Vein endothelial cell (primary cell): ENCODE results near the gene CPNE6. TPM values are rescaled to one million over a fixed set of nuclear protein-coding genes. Genes with fewer than 3 reads are reported as not detected.

Experiments
- total RNA-seq: library from RNA; depleted of rRNA; stranded (reverse); fragments of >200 nt; gene quantifications from 2 replicates; pipeline ENCODE4 v1.2.3, GENCODE V29; 2012

CPNE6 gene
- not detected in 2 replicates for total RNA-seq

DNA sequence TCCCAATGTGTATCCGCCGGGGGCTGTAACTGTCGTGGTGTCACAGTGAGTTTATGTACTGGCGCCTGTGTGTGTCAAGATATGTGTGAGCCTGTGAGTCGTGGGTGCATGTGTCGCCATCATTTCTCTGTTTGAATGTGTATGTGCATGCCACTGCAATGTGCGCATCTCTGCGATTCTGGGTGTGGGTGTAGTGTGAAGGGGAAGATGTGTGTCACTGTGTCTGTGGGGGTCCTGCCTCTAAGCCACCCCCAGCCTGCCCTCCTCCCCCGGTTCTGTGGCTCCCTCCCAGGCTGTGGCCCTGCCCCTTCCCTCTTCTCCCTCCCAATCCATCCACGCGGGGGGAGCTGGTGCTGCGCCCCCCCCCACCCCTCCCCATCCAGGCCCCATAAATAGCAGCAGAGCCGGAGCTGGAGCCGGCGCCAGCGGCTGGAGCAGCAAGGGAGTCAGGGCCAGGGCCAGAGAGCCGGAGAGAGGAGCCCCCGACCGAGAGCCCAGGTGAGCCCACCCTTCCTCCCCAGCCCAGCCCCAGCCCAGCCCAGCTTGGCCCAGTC lies at the start of gene CPNE6:
Gene CPNE6, plus strand, starts transcription at position 419 of the 554 bp plus-strand sequence. CDS start 1,375 bp downstream, outside the sequence.

DNA sequence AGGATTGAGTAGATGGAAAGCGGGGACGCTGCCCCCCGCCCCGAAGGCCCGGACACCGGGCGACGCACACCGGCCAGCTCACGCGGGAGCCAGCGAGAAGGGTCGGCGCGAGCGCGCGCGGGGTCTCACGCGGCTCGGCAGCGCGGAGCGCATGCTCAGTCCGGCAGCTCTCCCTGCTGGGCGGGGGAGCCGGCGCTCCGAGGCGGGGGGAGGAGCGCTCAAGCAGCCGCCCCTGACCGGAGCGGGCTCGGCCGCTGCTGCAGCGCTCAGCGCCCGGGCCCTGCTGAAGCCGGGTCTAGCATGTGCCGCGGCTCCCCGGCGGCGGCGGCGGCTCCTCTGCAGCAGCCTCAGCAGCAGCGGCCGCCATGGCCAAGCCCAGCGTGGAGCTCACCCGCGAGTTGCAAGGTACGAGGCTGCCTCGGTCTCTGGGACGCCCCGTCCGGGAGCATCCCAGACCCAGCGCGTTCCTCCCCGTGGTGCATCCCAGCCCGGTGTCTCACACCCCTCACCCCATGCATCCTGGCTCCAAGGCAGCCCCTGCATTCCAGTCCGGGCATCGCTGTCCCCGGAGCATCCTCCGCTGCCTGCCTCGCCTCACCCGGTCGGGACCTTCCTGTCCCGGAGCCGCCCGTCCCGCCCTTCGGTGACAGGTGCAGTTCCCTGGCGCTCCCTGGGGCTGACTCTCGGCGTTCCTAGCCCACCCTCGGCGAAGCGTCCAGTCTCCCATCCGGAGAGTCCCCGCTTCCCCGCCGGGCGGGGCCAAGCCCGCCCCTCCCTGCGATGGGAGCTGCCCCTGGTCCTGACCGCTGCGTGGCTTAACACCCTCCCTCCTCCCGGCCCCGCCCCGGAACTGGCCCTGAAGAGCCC lies 19.3 kb upstream of the CPNE6 start, which contains the start of gene CARMIL3:
Gene CARMIL3, plus strand, starts transcription at position 221 of the 867 bp plus-strand sequence. Its CDS starts 145 bp downstream, at position 366.

DNA sequence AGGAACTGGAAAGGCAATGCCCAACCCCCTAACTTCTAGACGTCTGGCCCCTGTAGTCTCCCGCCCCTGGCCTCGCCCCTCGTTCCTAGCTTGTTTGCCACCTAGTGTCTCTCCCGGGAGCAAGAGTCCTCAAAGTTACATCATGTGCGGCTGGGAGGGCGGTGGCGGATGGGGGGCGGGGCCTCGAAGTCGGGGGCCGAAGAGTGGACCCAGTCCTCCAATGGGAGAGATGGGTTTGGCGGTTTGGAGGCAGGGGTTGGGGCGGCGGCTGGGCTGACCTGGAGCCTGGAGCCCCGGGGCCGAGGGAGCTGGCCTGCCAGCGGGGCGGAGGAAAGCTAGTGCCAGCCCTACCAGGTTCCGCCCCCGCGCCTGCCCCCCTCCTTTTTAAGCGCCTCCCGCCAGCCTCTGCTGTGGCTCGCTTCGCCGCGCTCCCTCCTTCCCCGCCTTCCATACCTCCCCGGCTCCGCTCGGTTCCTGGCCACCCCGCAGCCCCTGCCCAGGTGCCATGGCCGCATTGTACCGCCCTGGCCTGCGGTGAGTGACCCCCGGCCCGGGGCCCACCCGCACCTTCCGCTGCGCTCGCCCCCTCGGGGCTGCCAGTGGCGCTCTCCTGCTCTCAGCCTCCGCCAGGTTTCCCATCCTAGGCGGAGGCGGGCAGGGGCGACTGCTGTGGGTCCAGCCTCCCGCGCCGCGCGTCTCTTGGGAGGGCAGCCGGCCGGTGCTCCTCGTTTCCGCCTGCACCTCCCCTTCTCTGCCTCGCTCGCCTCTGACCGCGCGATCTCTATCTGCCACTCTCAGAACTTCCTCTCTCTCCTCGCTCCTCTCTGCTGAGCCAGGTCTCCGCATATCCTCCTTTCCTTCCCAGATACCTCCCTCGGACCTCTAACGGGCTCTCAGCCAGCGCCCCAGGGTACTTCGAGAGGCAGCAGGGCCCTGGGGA lies 22.8 kb downstream of the CPNE6 start, which contains the start of gene PCK2:
Gene PCK2, plus strand, starts transcription at position 411 of the 940 bp plus-strand sequence. Its CDS starts 95 bp downstream, at position 506.

DNA sequence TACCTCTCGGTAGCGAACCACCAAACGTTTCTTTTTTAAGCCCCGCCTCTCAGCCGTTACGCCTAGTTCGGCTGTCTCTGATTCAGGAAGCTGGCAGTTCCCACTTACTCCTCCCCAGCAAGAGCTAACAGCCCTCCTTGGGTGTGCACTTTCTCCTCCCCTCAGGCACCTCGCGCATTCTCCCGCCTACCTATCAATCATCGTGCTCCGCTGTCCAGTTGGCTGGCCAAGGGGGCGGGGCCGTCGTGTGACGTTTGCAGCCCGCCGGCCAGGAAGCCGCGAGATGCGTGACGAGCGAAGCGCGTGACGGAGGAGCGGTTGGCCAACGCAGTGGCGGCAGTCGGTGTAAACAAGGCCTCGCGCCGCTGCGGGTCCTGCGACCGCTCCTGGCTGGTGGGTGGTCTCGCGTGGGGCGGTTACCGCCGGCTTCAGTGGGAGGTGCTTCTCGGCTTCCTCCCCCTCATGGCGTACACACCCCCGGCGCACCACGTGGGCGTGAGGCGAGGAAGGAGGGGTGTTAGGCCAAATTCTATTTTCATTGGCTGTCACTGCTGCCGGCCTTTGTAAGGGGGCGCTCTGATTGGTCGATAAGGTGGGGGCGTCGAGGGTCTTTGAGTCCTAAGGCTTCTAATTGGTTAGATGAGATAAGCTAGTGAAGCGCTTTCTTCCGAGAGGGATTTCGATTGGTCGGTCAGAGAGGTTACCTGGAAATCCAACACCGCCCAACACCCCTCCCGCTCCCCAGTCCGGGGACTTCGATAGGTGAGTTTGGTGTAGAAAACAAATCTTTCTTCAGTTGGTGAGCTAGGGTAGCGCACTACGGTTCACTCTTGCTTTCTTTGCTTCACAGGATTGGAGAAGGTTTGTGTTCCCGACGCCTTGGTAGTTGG lies 43.4 kb downstream of the CPNE6 start, which contains the start of the genes DCAF11 and NRL:
Gene DCAF11, plus strand, starts transcription at position 246 of the 890 bp plus-strand sequence. CDS start 818 bp downstream, outside the sequence.
Gene NRL, minus strand, starts transcription at position 418 of the 890 bp plus-strand sequence. CDS start 32,101 bp downstream, outside the sequence.

Other genes with a start within 250 kb of the CPNE6 start
- gene DHRS4, start 117.8 kb upstream of the CPNE6 start, total RNA-seq: 31.7 and 35.9 TPM in 2 replicates
- gene DHRS4L2, start 82.6 kb upstream of the CPNE6 start, total RNA-seq: 8.6 and 10.8 TPM in 2 replicates
- gene CARMIL3, start 19.6 kb upstream of the CPNE6 start, total RNA-seq: under 0.01 TPM in 1 of 2 replicates, not detected in the other
- gene PCK2, start 22.7 kb downstream of the CPNE6 start, total RNA-seq: 3.0 and 8.5 TPM in 2 replicates
- gene DCAF11, start 43.2 kb downstream of the CPNE6 start, total RNA-seq: 47.0 and 51.9 TPM in 2 replicates
- 0.98 and 1.1 TPM in 2 replicates for gene NRL, start 43.4 kb downstream of the CPNE6 start, total RNA-seq
- 0.65 TPM in 1 of 2 replicates, not detected in the other for gene FITM1, start 59.1 kb downstream of the CPNE6 start, total RNA-seq
- 68.6 and 101 TPM in 2 replicates for gene PSME1, start 64.6 kb downstream of the CPNE6 start, total RNA-seq
- gene EMC9, start 70.0 kb downstream of the CPNE6 start, total RNA-seq: 8.5 and 16.3 TPM in 2 replicates
- 54.7 and 62.1 TPM in 2 replicates for gene PSME2, start 75.0 kb downstream of the CPNE6 start, total RNA-seq
- gene RNF31, start 75.9 kb downstream of the CPNE6 start, total RNA-seq: 48.3 and 60.3 TPM in 2 replicates
- gene IRF9, start 89.7 kb downstream of the CPNE6 start, total RNA-seq: 31.0 and 35.6 TPM in 2 replicates
- gene REC8, start 100.5 kb downstream of the CPNE6 start, total RNA-seq: 1.3 and 4.1 TPM in 2 replicates
- 51.3 and 58.8 TPM in 2 replicates for gene IPO4, start 117.3 kb downstream of the CPNE6 start, total RNA-seq
- gene TM9SF1, start 123.9 kb downstream of the CPNE6 start, total RNA-seq: 53.6 and 62.3 TPM in 2 replicates
- gene TSSK4, start 134.1 kb downstream of the CPNE6 start, total RNA-seq: 0.10 TPM in 1 of 2 replicates, not detected in the other
- 25.6 and 33.3 TPM in 2 replicates for gene CHMP4A, start 141.9 kb downstream of the CPNE6 start, total RNA-seq
- 9.1 TPM in 2 replicates for gene MDP1, start 144.5 kb downstream of the CPNE6 start, total RNA-seq
- gene NEDD8, start 160.8 kb downstream of the CPNE6 start, total RNA-seq: 128 and 131 TPM in 2 replicates
- 67.4 and 69.9 TPM in 2 replicates for gene GMPR2, start 161.4 kb downstream of the CPNE6 start, total RNA-seq
- gene TINF2, start 171.1 kb downstream of the CPNE6 start, total RNA-seq: 55.5 and 59.4 TPM in 2 replicates
- gene TGM1, start 191.6 kb downstream of the CPNE6 start, total RNA-seq: 0.98 and 1.8 TPM in 2 replicates
- gene RABGGTA, start 200.0 kb downstream of the CPNE6 start, total RNA-seq: 35.1 and 45.1 TPM in 2 replicates
- 12.4 and 21.6 TPM in 2 replicates for gene DHRS1, start 228.2 kb downstream of the CPNE6 start, total RNA-seq
- 32.3 and 34.9 TPM in 2 replicates for gene NOP9, start 228.3 kb downstream of the CPNE6 start, total RNA-seq
- gene CIDEB, start 236.4 kb downstream of the CPNE6 start, total RNA-seq: 1.6 and 3.0 TPM in 2 replicates
- gene LTB4R2, start 238.6 kb downstream of the CPNE6 start, total RNA-seq: 6.5 and 10.6 TPM in 2 replicates
- gene LTB4R, start 239.9 kb downstream of the CPNE6 start, total RNA-seq: 2.9 and 3.2 TPM in 2 replicates